LNCAP (cell line): ENCODE results near the gene MCCD1.

Experiments
- CTCF ChIP-seq: fragments of 450-650 bp; IDR thresholded peaks from 2 replicates; pipeline ENCODE4 v1.5.1; 2017; ENCODE audit warnings: mild to moderate bottlenecking

Gene MCCD1, protein sequence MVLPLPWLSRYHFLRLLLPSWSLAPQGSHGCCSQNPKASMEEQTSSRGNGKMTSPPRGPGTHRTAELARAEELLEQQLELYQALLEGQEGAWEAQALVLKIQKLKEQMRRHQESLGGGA

DNA sequence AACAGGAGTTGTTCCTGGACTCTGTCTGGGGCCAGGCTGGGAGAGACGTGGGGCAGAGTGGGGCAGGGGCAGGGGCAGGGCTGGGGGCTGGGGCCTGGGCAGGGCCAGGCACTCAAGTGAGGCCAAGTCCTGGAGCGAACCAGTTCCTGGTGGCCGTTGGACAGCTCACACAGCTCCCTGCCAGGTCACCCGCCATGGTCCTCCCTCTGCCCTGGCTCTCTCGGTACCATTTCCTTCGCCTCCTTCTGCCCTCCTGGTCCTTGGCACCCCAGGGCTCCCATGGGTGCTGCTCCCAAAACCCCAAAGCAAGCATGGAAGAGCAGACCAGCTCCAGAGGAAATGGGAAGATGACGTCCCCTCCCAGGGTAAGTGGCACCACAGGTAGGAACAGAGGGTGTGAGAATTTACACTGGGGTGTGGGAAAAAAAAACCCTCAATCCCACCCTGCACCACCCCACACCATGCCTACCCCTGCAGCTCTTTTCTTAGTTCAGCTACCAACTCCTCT, at the start of gene MCCD1:
Gene MCCD1, plus strand, starts transcription at position 142 of the 508 bp plus-strand sequence. Its CDS starts 53 bp downstream, at position 195.
- TF ChIP-seq CTCF = no peak

DNA sequence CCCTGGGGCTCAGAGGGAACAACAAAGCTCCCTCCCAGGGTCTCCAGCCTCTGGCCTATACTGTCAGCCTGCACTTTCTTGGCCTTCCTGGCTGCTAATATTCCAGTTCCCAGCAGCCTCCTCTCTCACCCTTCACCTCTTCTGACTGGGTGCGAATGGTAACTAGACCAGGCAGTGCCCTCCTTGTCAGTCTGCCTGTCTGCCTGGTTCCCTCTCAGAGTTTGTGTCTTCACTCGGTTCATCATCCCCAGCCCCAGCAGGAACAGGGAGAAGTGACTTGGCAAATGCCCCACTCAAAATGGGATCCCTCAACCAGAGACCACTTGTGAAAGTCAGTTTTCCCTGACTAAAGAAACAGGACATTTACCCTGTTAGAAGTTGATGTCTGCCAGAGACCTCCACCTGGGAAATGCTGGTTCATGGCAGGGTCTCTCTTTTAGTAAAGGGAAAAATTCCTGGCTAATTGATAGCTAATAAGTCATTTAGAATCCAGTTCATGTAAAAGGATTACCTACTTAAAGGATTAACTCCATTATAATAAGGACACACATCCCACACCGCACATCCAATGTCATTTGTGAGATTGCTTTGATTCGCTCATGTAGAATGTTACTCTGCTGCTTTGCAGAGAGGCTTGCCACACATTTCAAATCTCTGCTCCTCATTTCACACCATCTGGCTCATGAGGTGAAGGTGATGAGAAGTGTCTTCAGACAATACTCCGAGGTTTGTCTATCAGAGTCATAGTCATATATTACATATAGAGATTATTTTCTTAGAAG, 49.4 kb upstream of the MCCD1 start:
- no peak for TF ChIP-seq CTCF

GRCh38 chr6:31479933-31480535, 48.7 kb upstream of the MCCD1 start:
- no peak for TF ChIP-seq CTCF

GRCh38 chr6:31480574-31480973, 48.2 kb upstream of the MCCD1 start:
- no peak for TF ChIP-seq CTCF

- no peak for TF ChIP-seq CTCF
Measured at GRCh38 chr6:31483392-31483791, 45.4 kb upstream of the MCCD1 start.

- no peak for TF ChIP-seq CTCF
Measured at GRCh38 chr6:31485055-31485454, 43.7 kb upstream of the MCCD1 start.

- no peak for TF ChIP-seq CTCF
Measured at GRCh38 chr6:31489086-31489485, 39.7 kb upstream of the MCCD1 start.
